B cell (primary cell): ENCODE results near the gene B4GALNT4.

Experiments used
- CTCF ChIP-seq: fragments of 200-600 bp; IDR thresholded peaks from one replicate; pipeline ENCODE4 v1.8.0; 2022; ENCODE audit warnings: antibody characterized with exemption, mild to moderate bottlenecking
- EZH2 ChIP-seq: IDR thresholded peaks from 2 replicates; pipeline ENCODE4 v1.6.1; 2012; ENCODE audit warnings: borderline replicate concordance, low read depth, mild to moderate bottlenecking, moderate library complexity, low read length; ENCODE audit not compliant: insufficient read depth, poor library complexity, severe bottlenecking

- TF ChIP-seq CTCF (no peak), EZH2 (no peak)
These were observed 10.8 kb downstream of the B4GALNT4 start for GRCh38 chr11:380095-380480.
